Fibroblast of skin of scalp (primary cell): Measurements from ENCODE around the gene TXN. TPM values are rescaled to one million over a fixed set of nuclear protein-coding genes. Genes with fewer than 3 reads are reported as not detected.

Experiments used
- DNase-seq: peaks from one replicate; pipeline ENCODE4 v3.0.0-alpha.2; 2013
- polyA plus RNA-seq, 2 experiments: library from polyadenylated mRNA; unstranded; fragments of 120-200 nt; gene quantifications; one replicate each; pipeline ENCODE4 v1.2.1, GENCODE V29; 2013; ENCODE audit not compliant: insufficient read length in 2 of 2

Gene TXN
- polyA plus RNA-seq (2013, experiment 1 of 2; ENCODE audit: insufficient read length), result 263 TPM
- polyA plus RNA-seq (2013, experiment 2 of 2; ENCODE audit: insufficient read length), result 256 TPM

DNA sequence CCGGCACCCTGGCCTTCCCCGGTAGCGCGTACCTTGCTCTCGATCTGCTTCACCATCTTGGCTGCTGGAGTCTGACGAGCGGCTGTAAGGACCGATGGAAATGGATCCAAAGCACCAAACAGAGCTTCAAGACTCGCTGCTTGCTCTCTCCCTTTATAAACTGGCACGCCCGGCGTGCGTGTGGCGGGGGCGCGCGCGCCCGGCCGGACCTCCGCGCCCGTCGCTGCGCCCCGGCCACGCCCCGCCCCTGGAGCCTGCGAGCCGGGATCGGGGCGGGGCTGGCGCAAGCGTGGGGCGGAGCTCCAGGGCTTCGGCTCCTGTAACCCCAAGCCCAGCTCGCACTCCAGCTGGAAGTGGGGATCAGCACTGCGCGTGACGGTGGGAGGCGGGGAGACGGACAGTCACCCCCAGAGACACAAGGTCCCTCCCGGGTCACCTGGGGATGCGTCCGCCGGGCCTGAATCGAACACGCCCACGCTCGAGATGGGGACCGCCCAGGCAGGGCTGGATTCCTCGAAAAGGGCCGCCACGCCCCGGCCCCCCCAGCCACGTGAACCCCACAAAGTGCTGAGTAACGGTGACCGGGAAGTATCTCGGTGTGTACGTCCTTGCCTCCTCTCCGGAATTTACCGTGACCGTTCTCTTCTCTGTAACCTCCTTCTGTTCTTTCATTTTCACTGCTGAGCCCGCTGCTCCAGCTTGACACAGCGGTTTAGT, at the start of gene TXN:
Gene TXN, minus strand, starts transcription at position 128 of the 717 bp plus-strand sequence. Its CDS starts 72 bp downstream, at position 56.
- peak; percentile 91 for DNase-seq

DNA sequence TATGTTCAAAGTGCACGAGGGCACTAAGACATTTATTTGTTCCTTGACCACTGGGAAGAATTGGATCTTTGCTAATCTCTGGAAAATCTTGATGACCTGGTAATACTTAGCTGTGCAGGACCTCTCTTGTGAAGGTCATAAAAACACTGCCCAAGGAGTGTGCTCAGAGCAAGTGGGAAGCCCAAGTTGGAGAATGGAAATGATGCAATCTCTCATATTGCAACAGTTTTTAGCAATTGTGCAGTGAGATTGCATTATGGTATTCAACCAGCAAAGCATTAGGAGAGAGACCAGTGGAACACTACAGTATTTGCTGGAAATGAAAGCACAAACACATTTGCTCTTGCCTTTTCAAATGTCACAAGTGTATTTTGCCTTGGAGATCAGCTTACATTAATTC, 46.8 kb upstream of the TXN start:
- DNase-seq, result peak; percentile 59

DNA sequence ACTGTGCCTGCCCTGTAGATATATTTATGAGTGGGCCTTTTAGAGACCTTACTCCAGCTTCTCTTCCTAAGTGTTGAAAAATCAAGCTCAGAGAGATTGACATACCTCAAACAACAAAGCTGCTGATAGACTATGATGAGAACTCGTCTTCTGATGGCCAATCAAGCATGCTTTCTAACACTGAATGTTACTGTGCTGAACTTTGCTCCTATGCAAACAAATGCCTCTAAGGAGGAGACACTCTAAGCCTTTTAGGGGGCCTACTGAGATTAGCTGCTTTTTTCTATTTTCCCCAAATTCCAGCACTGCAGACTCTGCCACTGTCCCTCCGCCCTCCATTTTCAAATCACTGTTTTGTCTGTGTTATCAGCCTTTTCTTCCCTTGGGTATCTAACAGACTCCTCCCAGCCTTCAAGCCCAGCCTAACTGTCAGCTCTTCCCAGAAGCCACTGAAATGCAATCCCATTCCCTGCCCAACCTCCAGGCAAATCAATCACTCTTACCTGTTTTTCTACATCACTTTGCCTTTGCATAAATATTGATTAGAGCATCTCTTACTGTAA, 41.8 kb upstream of the TXN start:
- DNase-seq, result no peak

DNA sequence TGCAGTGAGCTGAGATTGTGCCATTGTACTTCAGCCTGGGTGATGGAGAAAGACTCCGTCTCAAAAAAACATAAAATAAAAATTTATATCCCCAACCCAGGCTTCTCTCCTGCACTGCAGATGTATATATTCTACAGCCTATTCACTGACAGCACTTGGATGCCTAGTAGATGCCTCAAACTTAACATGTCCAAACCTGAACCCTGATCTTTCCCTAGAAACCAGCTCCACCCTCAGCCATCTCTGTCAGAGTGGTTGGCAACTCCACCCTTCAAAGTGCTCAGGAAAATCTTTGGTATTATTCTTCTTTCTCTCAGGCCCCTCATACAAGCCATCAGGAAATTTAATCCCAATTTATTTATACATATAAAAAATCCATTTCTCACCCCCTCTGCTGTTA, 36.9 kb upstream of the TXN start:
- no peak for DNase-seq

DNA sequence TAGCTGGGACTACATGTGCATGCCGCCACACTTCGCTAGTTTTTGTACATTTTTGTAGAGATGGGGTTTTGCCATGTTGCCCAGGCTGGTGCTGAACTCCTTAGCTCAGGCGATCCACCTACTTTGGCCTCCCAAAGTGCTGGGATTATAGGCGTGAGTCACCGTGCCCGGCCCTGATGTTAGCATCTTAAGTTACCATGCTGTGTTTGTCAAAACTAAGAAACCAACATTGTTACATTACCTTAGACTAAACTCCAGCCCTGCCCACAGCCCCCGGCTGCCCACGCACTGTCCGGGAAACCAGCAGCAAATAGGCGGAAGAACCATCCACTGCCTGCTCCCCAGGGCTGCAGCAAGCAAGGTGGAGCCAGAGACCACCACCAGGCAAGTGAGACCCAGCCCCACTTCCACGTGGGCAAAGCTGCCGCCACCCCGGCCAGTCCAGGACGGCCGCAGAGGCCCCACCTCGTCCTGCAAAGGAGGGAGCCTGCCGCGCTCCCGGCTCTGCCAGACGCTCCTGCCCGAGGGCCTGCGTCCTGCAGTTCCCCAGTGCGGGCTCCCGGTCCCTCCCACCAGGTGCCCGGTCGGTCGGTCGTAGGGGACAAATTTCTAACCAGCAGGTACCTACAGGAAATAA, 35.7 kb upstream of the TXN start:
- no peak for DNase-seq

DNA sequence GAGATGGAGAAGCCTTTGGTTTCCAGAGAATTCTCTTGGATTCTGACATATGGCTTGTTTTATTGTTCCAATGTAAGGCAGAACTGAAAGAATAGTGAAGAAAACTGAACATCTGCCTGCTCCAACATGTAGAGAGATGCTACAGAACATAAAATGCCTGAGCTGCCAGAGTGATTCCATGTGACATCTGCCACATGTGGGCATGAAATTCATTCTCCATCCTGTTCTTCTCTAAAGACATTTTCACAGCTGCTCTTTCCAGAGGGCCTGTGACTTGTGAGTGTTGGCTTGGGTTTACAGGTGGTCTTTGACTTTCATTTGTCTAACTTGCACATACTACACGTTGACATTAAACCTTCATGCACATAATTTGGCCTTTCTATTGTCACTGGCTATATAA, 33.7 kb upstream of the TXN start:
- DNase-seq, result no peak

DNA sequence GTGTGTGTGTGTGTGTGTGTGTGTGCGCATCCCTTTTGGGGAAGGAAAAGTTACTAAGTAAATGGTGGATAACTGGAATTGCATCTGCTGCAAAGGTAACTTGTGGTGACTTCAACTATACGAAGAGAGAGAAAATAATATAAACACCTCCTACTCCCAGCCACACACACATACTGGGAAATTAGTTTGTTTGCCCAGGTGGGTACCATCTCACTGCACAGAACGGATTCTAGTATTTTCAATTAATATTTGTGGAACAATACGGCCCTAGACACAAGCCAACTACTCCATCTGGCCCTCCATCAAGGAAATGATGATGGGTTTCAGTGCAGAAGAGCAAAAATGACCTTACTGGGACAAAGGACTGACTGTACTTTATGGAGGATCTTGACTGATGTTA, 32.2 kb upstream of the TXN start:
- no peak for DNase-seq

DNA sequence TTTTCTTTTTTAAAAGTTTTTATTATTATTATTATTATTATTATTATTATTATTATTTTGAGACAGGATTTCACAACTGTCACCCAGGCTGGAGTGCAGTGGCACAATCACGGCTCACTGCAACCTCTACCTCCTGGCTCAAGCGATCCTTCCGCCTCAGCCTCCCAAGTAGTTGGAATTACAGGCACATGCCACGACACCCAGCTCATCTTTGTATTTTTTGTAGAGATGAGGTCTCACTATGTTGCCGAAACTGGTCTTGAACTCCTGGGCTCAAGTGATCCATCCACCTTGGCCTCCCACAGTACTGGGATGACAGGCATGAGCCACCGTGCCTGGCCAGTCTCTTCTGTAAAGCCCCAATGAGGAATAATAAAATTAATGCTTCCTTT, 31.0 kb upstream of the TXN start:
- DNase-seq, result no peak

DNA sequence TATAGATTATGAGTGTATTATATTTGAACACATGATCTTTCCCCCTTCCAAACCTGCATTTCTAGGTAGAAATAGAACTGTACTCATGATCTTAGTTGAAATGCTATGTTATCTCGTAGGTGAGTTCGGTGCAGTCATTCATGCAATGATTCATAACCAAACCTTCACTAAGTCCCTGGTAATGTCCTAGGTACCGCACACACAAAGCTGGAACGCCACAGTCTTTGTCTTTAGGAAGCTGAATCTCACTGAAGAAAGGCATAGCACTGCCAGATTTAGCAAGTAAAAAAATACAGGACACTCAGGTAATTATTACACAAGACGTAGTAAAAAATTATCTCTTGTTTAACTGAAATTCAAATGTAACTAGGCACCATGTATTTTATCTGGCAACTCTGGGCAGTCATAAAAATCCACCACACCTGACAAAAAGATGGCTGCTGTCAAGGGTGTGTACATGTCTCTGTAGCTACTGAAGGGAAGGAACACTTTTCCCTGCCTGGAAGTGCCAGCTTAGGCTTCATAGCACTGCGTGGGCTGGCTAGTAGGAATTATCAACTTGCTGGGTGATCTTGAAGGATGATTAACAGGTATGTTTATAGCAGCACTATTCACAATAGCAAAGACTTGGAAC, 28.0 kb upstream of the TXN start:
- DNase-seq, result no peak

DNA sequence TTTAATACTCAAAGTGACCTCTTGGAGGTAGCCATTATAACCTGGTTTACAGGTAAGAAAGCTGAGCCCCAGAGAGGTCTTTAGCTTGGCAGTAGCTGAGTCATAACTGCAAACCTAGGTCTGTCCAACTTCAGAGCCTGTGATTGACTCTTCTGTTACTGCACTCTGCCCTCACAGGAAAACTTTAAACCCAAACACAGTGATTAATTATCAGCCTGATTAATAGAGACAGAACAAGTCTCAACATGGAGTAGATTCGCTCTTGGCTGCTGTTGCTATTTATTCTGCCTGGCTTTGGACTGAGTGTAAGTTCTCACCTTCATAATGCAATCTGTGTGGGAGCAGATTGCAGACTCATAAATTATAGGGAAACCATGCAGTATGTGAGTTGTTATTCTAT, 27.4 kb upstream of the TXN start:
- no peak for DNase-seq

DNA sequence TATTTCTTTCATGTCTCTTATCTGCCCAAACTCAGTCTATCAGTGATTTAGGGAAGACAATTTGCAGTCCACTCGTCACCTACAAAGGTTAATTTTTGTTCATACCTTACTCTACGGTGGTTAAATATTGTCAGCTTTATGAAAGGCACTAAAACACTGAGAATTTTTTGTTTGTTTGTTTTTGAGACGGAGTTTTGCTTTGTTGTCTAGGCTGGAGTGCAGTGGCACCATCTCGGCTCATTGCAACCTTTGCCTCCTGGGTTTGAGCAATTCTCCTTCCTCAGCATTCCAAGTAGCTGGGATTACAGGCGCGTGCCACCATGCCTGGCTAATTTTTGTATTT, 26.4 kb upstream of the TXN start:
- no peak for DNase-seq

DNA sequence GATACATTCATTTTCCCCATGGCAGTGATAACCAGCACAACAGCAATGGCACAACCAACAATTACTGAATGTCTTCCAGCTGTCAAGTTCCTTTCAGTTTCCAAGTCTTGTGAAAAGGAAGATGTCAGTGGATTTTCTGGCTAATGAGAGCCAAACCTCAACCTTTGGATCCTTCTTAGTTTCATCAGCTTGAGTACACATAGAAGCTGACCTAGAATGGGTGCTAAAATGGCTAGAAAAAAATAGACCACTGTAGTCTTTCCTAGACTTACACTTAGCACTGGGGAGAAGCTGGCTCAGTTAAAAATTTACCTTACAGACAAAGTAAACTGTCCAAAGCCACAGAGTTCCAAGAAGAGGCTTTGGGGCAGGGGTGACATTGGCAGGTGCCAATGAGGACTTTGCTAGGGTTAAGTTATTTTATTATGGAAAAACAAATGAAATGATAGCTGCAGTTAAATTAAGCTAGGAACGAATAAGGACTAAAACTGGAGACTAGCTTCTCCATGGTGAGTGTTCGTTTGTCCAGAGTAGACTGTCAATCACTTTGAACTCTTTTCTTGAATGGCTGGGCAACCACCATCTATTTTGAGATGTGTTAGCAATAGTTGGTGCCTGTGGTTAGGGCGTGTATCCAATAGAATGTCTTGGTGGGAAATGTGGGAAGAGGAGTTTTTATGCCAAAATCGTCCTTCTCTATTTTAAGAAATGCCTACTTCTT, 25.9 kb upstream of the TXN start:
- DNase-seq, result peak; percentile 11

DNA sequence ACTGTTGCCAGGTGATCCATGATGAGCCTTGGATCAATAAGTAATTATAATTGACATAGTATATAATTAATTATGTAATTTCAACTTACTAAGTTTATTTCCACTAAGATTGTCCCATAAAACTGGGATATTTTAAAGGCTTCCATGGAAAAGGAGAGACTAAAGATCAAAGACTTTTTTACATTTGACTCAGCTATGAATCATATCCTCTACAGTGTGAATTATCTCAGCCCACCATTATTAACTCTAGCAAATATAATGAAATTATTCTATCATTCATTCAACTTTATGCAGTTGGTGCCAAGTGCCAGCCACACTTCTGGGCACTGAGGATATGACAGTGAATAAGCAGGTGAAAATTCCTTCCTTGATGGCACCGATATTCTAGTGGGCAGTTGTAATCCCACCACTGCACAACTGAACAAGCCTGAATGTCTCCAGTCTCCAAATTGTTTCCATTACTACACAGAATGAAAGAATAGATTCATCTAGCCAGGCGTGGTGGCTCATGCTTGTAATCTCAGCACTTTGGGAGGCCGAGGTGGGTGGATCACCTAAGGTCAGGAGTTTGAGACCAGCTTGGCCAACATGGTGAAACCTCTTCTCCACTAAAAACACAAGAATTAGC, 21.9 kb upstream of the TXN start:
- no peak for DNase-seq

DNA sequence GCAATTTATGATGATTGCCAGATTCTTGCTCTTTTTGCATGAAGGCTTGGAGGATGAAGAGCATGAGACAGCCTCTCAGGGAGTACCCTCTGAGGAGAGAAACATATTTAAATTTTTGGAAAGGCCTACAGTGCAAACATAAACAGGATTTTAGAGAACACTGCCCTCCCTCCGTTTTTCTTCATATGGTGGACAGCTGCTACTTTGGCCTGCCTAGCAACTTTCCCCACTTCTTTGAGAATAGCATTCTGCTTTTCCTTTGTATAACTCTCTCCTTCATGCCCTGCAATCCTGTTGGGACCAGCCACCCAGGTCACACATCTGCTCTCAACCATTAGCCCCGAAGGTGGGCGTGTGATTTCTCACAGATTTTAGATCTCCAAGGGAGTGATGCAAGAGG, 20.5 kb upstream of the TXN start:
- DNase-seq, result no peak

DNA sequence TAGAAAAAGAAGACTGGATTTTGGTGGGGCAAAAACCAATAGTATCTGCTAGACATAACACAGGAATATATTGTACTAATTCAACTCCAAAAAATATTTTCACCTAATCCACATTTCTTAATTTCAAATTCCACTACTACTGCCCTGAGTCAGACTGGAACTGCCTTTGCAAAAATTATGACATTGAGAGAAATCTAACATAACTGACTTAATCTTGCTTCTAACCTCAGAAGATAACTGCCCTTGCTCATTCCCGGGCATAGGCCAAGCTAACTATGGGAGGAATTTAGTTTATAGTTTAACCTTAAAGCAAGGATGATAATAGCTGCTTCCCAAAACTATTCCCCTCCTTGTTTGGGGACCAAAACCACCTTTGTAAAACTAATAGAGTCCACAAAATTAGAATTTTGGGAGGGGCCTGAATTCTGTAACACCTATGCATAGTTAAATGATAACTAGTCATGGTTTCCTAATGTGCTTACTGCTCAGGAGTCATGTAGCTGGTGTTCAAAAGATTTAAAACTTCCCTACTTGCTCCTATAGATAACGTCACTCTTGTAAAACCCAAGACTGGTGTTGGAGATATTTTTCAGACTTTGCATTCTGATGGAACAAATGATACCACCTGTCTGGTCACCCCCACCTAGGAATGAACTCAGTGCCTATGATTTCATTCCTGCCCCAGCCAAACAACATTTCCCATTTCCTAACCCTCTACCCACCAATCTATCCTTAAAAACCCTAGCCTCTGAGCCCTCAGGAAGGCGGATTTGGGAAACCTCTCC, 14.1 kb upstream of the TXN start:
- DNase-seq, result no peak

DNA sequence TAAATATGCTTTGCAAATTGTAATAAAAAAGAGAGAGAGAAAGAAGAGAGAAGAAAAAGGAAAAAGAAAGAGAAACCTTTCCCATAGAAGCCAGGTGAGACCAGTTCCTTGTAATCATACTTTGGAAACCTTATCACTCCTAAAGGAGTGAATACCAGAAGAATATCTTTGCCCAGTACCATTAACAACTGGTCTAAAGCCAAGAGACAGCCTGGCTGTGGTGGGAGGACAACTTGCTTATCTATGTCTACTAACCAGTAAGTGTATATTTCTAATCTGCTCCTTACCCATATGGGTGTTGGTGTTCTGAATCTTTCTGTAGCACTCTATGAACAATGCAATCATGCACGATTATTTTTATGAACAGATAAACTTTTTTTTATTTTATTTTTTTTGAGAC, 10.5 kb upstream of the TXN start:
- DNase-seq, result no peak

DNA sequence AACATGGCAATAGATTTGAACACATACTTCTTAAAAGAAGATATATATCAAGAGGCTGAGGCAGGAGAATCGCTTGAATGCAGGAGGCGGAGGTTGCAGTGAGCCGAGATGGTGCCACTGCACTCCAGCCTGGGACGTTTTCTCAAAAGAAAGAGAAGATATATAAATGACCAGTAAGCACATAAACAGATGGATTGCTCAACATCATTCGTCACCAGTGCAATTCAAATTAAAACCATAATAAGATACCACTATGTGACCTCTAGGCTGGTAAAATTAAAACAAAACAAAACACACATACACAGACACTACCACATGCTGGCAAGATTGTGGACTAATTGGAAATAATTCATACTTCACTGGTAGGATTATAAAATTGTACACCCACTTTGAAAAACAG, 5.3 kb upstream of the TXN start:
- peak; percentile 15 for DNase-seq

DNA sequence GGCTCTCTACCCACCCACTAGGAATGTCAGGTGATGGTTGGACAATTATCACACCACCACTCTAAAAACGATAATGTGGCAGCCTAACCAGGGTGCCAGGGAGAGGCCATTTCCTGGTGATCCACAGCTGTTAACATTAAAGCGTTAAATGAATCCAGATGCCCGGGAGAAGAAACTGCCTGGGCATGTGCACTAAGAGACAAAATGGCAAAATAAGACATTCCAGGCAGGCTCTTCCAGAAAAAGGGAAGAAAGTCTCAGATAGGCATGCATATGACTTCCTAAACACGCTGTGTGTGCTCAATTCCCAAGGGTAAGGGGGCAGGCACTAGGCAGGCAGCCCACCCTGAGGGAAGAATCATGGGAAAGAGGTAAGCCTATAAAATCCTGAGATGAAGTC, 4.6 kb upstream of the TXN start:
- peak; percentile 57 for DNase-seq

DNA sequence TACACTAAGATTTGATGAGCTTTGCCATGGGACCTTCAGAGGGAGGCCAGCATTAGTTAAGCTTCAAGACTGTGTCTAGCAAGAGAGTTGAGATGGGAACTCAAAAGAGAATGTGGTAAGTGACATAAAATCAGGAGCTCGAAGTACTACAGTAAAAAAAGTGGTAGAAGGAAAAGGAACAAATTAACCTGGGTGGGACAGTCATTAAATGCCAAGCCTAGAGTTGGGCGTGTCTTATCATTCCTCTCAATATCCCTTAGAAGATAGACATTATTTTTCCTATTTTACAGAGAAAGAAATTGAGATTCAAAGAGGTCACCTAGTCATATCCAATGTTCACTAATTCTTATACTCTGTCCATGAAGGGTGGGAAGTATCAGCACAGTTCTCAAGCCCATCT, 3.3 kb upstream of the TXN start:
- no peak for DNase-seq

DNA sequence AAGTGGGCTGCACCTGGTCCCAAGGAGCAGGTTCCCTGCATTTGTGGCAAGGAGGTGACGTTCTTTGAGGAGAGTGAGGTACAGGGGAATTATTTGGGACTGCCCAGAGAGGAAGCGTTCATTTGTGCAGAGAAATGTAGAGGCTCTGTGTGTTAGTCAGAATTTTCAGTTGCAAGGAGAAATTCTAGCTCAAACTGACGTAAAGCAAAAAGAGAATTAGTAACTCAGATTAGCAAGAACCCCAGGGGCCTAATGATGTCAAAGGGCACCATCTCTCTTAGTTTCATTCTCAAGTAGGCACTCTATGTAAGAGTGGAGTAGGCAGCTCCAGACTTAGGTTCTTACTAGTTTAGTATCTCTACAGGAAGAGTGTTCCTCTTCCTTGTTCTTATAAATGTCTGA, 2.4 kb upstream of the TXN start:
- DNase-seq, result no peak

DNA sequence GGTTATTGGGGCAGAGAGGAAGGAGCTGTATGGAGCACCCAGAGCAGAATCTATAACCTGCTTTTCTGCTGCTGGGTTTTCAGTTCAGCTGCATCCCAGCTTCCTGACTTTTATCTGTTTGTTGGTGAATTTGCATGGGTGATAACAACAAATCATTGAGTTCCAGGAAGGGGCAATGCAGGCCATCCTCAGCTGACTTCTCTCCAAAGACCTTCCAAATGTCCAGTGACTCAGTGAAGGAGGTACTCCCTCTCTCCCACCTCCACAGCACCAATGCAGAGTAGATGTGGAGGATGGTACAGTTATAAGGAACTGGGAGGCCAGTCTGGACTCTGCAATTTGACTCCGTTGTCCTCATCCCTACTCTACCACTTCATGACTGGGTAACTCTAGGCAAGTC, 1.6 kb upstream of the TXN start:
- DNase-seq, result no peak
